HEK293 (cell line): ENCODE results near the gene ZNF552.
A peak's percentile ranks its signal among the peaks of the same experiment; 100 is the strongest.

Source experiments
- CTCF ChIA-PET: fragments of 350-600 bp; formaldehyde crosslinking; extraction: SDS; loops from one replicate; lab custom pipeline; 2021; ENCODE audit warnings: antibody characterized with exemption; lab: Yijun Ruan, JAX
- POLR2A ChIA-PET: fragments of 300-600 bp; formaldehyde crosslinking; extraction: SDS; loops from one replicate; lab custom pipeline; 2020; ENCODE audit warnings: antibody characterized with exemption, inconsistent platforms; lab: Yijun Ruan, JAX
- H3K27ac ChIP-seq: fragments of 200-500 bp; sonication (Bioruptor generic); 2 replicates; pipeline ENCODE4 v1.5.1; 2014; ENCODE audit warnings: low read depth, low read length, control low read depth, inconsistent platforms; ENCODE audit errors: extremely low read depth
- H3K36me3 ChIP-seq, 2 experiments: fragments of 200-500 bp in 1 of 2; sonication (Bioruptor generic) in 1 of 2; 1 replicate in 1 of 2; 2 replicates in 1 of 2; pipeline ENCODE4 v1.5.1; 2014 to 2017; ENCODE audit warnings: inconsistent platforms in 2 of 2, low read length in 2 of 2; ENCODE audit not compliant: control insufficient read depth in 2 of 2, insufficient read depth in 1 of 2
- H3K4me1 ChIP-seq: fragments of 200-500 bp; sonication (Bioruptor generic); 2 replicates; pipeline ENCODE4 v1.5.1; 2014; ENCODE audit warnings: mild to moderate bottlenecking, low read length, inconsistent platforms; ENCODE audit not compliant: control insufficient read depth, insufficient read depth
- H3K4me3 ChIP-seq: 2 replicates; pipeline ENCODE4 v1.5.1; 2011; ENCODE audit warnings: low read depth, mild to moderate bottlenecking, control low read depth, low read length, moderate library complexity
- H3K9me3 ChIP-seq: fragments of 200-500 bp; sonication (Bioruptor generic); 2 replicates; pipeline ENCODE4 v1.5.1; 2014; ENCODE audit warnings: low read depth, low read length, inconsistent platforms; ENCODE audit not compliant: control insufficient read depth, insufficient read depth
- GFI1B ChIP-seq: fragments of 450-650 bp; formaldehyde crosslinking; IDR thresholded peaks from 2 replicates; pipeline ENCODE4 v1.5.1; 2016; ENCODE audit warnings: missing biosample characterization, missing genetic modification characterization
- GLI4 ChIP-seq: fragments of 450-650 bp; formaldehyde crosslinking; IDR thresholded peaks from 2 replicates; pipeline ENCODE4 v1.5.1; 2016; ENCODE audit warnings: missing biosample characterization, missing genetic modification characterization
- GLIS1 ChIP-seq: fragments of 450-650 bp; formaldehyde crosslinking; IDR thresholded peaks from 2 replicates; pipeline ENCODE4 v1.5.1; 2016; ENCODE audit warnings: missing biosample characterization, missing genetic modification characterization
- GLIS2 ChIP-seq: fragments of 450-650 bp; formaldehyde crosslinking; IDR thresholded peaks from 2 replicates; pipeline ENCODE4 v1.5.1; 2016; ENCODE audit warnings: missing biosample characterization, missing genetic modification characterization
- HOXD13 ChIP-seq: sonication (generic); formaldehyde crosslinking; IDR thresholded peaks from 2 replicates; pipeline ENCODE4 v1.8.0; 2022; ENCODE audit warnings: missing genetic modification reagents, borderline replicate concordance
- KLF10 ChIP-seq: fragments of 450-650 bp; IDR thresholded peaks from 2 replicates; pipeline ENCODE4 v1.5.1; 2018; ENCODE audit warnings: missing biosample characterization, mild to moderate bottlenecking, missing genetic modification characterization
- SETDB1 ChIP-seq: IDR thresholded peaks from one replicate; pipeline ENCODE4 v1.6.1; 2017; ENCODE audit warnings: mild to moderate bottlenecking, low read length, moderate library complexity, mixed read lengths; ENCODE audit not compliant: insufficient read length
- SP3 ChIP-seq: fragments of 450-650 bp; formaldehyde crosslinking; IDR thresholded peaks from 2 replicates; pipeline ENCODE4 v1.5.1; 2016; ENCODE audit warnings: missing biosample characterization, missing genetic modification characterization
- TRIM28 ChIP-seq: IDR thresholded peaks from 2 replicates; pipeline ENCODE4 v1.6.1; 2011; ENCODE audit warnings: low read length, control low read depth, borderline replicate concordance
- WT1 ChIP-seq: fragments of 450-650 bp; formaldehyde crosslinking; IDR thresholded peaks from 2 replicates; pipeline ENCODE4 v1.5.1; 2016; ENCODE audit warnings: missing biosample characterization, missing genetic modification characterization
- ZBTB17 ChIP-seq: fragments of 450-650 bp; formaldehyde crosslinking; IDR thresholded peaks from 2 replicates; pipeline ENCODE4 v1.5.1; 2016; ENCODE audit warnings: missing biosample characterization, missing genetic modification characterization
- ZBTB48 ChIP-seq: fragments of 450-650 bp; formaldehyde crosslinking; IDR thresholded peaks from 2 replicates; pipeline ENCODE4 v1.5.1; 2016; ENCODE audit warnings: missing biosample characterization, missing genetic modification characterization
- ZEB2 ChIP-seq: fragments of 450-650 bp; formaldehyde crosslinking; IDR thresholded peaks from 2 replicates; pipeline ENCODE4 v1.5.1; 2016; ENCODE audit warnings: missing biosample characterization, missing genetic modification characterization
- ZNF138 ChIP-seq: fragments of 450-650 bp; formaldehyde crosslinking; IDR thresholded peaks from 2 replicates; pipeline ENCODE4 v1.5.1; 2016; ENCODE audit warnings: missing biosample characterization, missing genetic modification characterization, borderline replicate concordance
- ZNF18 ChIP-seq: fragments of 450-650 bp; formaldehyde crosslinking; IDR thresholded peaks from 2 replicates; pipeline ENCODE4 v1.5.1; 2016; ENCODE audit warnings: missing biosample characterization, missing genetic modification characterization
- ZNF19 ChIP-seq: fragments of 450-650 bp; formaldehyde crosslinking; IDR thresholded peaks from 2 replicates; pipeline ENCODE4; 2016; ENCODE audit warnings: missing biosample characterization, missing genetic modification characterization, low read depth
- ZNF266 ChIP-seq: fragments of 450-650 bp; formaldehyde crosslinking; IDR thresholded peaks from 2 replicates; pipeline ENCODE4 v1.5.1; 2016; ENCODE audit warnings: missing biosample characterization, missing genetic modification characterization, low read depth
- ZNF366 ChIP-seq: fragments of 450-650 bp; formaldehyde crosslinking; conservative IDR thresholded peaks from 2 replicates; pipeline ENCODE4 v1.5.1; 2016; ENCODE audit warnings: missing biosample characterization, missing genetic modification characterization
- ZNF404 ChIP-seq: fragments of 450-650 bp; formaldehyde crosslinking; IDR thresholded peaks from 2 replicates; pipeline ENCODE4 v1.5.1; 2017; ENCODE audit warnings: missing biosample characterization, missing genetic modification characterization
- ZNF548 ChIP-seq: fragments of 450-650 bp; formaldehyde crosslinking; IDR thresholded peaks from 2 replicates; pipeline ENCODE4 v1.5.1; 2016; ENCODE audit warnings: missing biosample characterization, missing genetic modification characterization
- ZNF580 ChIP-seq: fragments of 450-650 bp; formaldehyde crosslinking; IDR thresholded peaks from 2 replicates; pipeline ENCODE4 v1.5.1; 2016; ENCODE audit warnings: missing biosample characterization, missing genetic modification characterization
- ZNF624 ChIP-seq: fragments of 450-650 bp; formaldehyde crosslinking; IDR thresholded peaks from 2 replicates; pipeline ENCODE4 v1.5.1; 2017; ENCODE audit warnings: missing biosample characterization, missing genetic modification characterization
- ZNF791 ChIP-seq: fragments of 450-650 bp; formaldehyde crosslinking; IDR thresholded peaks from 2 replicates; pipeline ENCODE4 v1.5.1; 2016; ENCODE audit warnings: missing biosample characterization, missing genetic modification characterization
- ZSCAN23 ChIP-seq: fragments of 450-650 bp; formaldehyde crosslinking; IDR thresholded peaks from 2 replicates; pipeline ENCODE4 v1.5.1; 2016; ENCODE audit warnings: missing biosample characterization, missing genetic modification characterization

ZNF552 gene

GRCh38 chr19:57788114-57788692, 26.5 kb downstream of the ZNF552 start (continued):
- TF ChIP-seq WT1 (tag by site-specific recombination) = no peak
- no peak for TF ChIP-seq ZNF624
- TF ChIP-seq GLIS2 (tag by site-specific recombination) = no peak
- TF ChIP-seq ZNF791 (tag by site-specific recombination) = no peak

- TF ChIP-seq ZEB2 (no peak), KLF10 (tag by site-specific recombination) (no peak), ZNF19 (tag by site-specific recombination) (no peak), SP3 (no peak), GFI1B (tag by site-specific recombination) (no peak)
- POLR2A ChIA-PET = no interaction called here
Measured at GRCh38 chr19:57786906-57787305, 27.8 kb downstream of the ZNF552 start.

GRCh38 chr19:57786286-57786685, 28.4 kb downstream of the ZNF552 start:
- Histone ChIP-seq H3K4me1 (no peaks in the 10 kb centered on the region), H3K4me3 (no peak overlapping the region), H3K27ac (no peak overlapping the region), H3K9me3 (no peaks in the 10 kb centered on the region; the same call in 1 of the 2 replicates), H3K36me3 (peaks cover 51 to 64% of the 10 kb centered on the region in 2 experiments; a peak in 2 of 3 replicates)
- POLR2A ChIA-PET = no interaction called here
- no peak for TF ChIP-seq ZNF138 (tag by site-specific recombination)
- TF ChIP-seq GLIS1 (tag by site-specific recombination) = no peak
- TF ChIP-seq ZNF548 (tag by site-specific recombination) = no peak
- no peak for TF ChIP-seq ZNF266 (tag by site-specific recombination)
- no peak for TF ChIP-seq GLI4 (tag by site-specific recombination)
- TF ChIP-seq, all 188 proteins: peak for 0
- CTCF ChIA-PET = no interaction called here

More at GRCh38 chr19:57786906-57787305, 27.8 kb downstream of the ZNF552 start:
- CTCF ChIA-PET = no interaction called here
- Histone ChIP-seq H3K9me3 (no peaks in the 10 kb centered on the region; the same call in 1 of the 2 replicates), H3K4me1 (no peaks in the 10 kb centered on the region), H3K36me3 (peaks cover 51 to 63% of the 10 kb centered on the region in 2 experiments; a peak in 2 of 3 replicates), H3K4me3 (no peak overlapping the region), H3K27ac (no peak overlapping the region)

- TF ChIP-seq ZNF580 (tag by site-specific recombination) = no peak
- peak; percentile 98 for TF ChIP-seq SETDB1
- TF ChIP-seq ZBTB48 (tag by site-specific recombination) = no peak
- no peak for TF ChIP-seq ZBTB17 (tag by site-specific recombination)
- TF ChIP-seq HOXD13 (CRISPR knock-in tag) = no peak
- no peak for TF ChIP-seq GLIS1 (tag by site-specific recombination)
- peak; percentile 36; the same call in 1 of the 2 replicates for TF ChIP-seq TRIM28
- no peak for TF ChIP-seq ZNF366 (tag by site-specific recombination)
- no peak for TF ChIP-seq ZSCAN23 (tag by site-specific recombination)
- no peak for TF ChIP-seq ZNF18 (tag by site-specific recombination)
- no peak for TF ChIP-seq ZNF404 (tag by site-specific recombination)
- Histone ChIP-seq H3K27ac (no peak overlapping the region), H3K36me3 (peaks cover 75 to 81% of the 10 kb centered on the region in 2 experiments), H3K9me3 (peaks cover 8% of the 10 kb centered on the region), H3K4me3 (no peak overlapping the region), H3K4me1 (no peaks in the 10 kb centered on the region)
- CTCF ChIA-PET = interaction anchor here (0.7 kb wide), 1 partner anchor 330 kb away, joined by 3 read pairs; no protein-coding TSS in a partner anchor
- POLR2A ChIA-PET = no interaction called here
Measured at GRCh38 chr19:57779220-57779845, 35.4 kb downstream of the ZNF552 start.
